ENCODE data around the gene NDNF.

The NDNF gene

DNA sequence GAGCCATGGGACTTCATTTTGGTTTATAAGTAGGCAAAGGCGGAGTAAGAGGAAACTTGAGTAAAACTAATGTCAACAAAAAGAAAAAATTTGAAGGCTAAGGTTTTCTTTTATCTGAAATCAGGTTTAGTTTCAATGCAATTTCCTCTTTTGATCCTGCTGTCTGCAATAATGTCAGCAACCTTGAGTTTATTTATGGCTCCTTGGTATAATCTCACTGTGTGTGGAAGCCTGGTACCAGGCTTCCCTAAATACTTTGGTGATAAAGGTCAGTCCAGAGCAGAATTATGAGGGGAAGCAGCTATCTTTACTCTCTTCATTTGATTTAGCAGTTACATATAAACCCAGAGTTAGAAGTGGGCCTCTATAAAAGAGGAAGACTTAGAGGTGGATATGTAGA is 57.8 kb downstream of the NDNF start:
- no peak for ATAC-seq
- TF ChIP-seq ZNF8 (CRISPR knock-in tag; IDR thresholded peaks at IDR 0.05), result no peak

DNA sequence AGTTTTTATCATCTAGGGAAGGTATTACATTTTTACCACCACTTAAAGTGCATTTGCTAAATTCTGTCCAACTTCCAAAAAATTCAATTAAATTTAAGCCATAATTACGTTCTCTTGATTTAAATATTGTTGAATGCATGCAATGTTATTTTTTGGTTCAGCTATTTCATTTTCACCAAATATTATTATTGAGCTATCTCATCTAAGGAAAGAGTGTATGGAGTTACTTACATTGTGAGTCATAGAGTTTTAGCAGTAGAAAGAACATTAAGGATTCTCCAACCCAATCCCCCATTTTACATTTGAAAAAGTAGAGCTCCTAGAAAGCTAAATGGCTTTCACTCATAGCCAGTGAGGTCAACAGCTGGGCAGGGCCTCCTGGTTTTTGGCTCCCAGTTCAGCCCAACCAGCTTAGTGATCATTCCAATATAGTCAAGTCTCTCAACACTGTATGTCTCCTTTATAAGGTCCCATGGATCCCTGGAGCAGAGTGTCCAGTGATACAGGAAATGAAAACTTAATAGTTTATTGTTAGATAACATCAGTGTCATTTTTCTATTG is 60.5 kb downstream of the NDNF start:
- no peak for ATAC-seq
- TF ChIP-seq TCF4 (CRISPR knock-in tag; IDR thresholded peaks at IDR 0.05; ENCODE audit: borderline replicate concordance), result no peak
- TF ChIP-seq, protein P1, sequence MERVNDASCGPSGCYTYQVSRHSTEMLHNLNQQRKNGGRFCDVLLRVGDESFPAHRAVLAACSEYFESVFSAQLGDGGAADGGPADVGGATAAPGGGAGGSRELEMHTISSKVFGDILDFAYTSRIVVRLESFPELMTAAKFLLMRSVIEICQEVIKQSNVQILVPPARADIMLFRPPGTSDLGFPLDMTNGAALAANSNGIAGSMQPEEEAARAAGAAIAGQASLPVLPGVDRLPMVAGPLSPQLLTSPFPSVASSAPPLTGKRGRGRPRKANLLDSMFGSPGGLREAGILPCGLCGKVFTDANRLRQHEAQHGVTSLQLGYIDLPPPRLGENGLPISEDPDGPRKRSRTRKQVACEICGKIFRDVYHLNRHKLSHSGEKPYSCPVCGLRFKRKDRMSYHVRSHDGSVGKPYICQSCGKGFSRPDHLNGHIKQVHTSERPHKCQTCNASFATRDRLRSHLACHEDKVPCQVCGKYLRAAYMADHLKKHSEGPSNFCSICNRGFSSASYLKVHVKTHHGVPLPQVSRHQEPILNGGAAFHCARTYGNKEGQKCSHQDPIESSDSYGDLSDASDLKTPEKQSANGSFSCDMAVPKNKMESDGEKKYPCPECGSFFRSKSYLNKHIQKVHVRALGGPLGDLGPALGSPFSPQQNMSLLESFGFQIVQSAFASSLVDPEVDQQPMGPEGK (CRISPR knock-in tag; IDR thresholded peaks at IDR 0.05; ENCODE audit: borderline replicate concordance), result no peak
- no peak for TF ChIP-seq ARNTL (CRISPR knock-in tag; IDR thresholded peaks at IDR 0.05; ENCODE audit: borderline replicate concordance, low read depth)
- no peak for TF ChIP-seq ISL1 (CRISPR knock-in tag; IDR thresholded peaks at IDR 0.05)
- no peak for TF ChIP-seq SNAI2 (CRISPR knock-in tag; IDR thresholded peaks at IDR 0.05)
- TF ChIP-seq ZNF565 (CRISPR knock-in tag; conservative IDR thresholded peaks at IDR 0.05; ENCODE audit: low read depth), result no peak
- TF ChIP-seq ZNF70 (CRISPR knock-in tag; IDR thresholded peaks at IDR 0.05), result no peak
- TF ChIP-seq, protein P2, sequence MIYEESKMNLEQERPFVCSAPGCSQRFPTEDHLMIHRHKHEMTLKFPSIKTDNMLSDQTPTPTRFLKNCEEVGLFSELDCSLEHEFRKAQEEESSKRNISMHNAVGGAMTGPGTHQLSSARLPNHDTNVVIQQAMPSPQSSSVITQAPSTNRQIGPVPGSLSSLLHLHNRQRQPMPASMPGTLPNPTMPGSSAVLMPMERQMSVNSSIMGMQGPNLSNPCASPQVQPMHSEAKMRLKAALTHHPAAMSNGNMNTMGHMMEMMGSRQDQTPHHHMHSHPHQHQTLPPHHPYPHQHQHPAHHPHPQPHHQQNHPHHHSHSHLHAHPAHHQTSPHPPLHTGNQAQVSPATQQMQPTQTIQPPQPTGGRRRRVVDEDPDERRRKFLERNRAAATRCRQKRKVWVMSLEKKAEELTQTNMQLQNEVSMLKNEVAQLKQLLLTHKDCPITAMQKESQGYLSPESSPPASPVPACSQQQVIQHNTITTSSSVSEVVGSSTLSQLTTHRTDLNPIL (CRISPR knock-in tag; IDR thresholded peaks at IDR 0.05; ENCODE audit: low read depth), result no peak
- no peak for TF ChIP-seq CSDC2 (CRISPR knock-in tag; IDR thresholded peaks at IDR 0.05)
- no peak for TF ChIP-seq PPARA (CRISPR knock-in tag; IDR thresholded peaks at IDR 0.05; ENCODE audit: borderline replicate concordance)
- TF ChIP-seq BACH2 (CRISPR knock-in tag; IDR thresholded peaks at IDR 0.05; ENCODE audit: borderline replicate concordance), result no peak
- TF ChIP-seq, protein P3, sequence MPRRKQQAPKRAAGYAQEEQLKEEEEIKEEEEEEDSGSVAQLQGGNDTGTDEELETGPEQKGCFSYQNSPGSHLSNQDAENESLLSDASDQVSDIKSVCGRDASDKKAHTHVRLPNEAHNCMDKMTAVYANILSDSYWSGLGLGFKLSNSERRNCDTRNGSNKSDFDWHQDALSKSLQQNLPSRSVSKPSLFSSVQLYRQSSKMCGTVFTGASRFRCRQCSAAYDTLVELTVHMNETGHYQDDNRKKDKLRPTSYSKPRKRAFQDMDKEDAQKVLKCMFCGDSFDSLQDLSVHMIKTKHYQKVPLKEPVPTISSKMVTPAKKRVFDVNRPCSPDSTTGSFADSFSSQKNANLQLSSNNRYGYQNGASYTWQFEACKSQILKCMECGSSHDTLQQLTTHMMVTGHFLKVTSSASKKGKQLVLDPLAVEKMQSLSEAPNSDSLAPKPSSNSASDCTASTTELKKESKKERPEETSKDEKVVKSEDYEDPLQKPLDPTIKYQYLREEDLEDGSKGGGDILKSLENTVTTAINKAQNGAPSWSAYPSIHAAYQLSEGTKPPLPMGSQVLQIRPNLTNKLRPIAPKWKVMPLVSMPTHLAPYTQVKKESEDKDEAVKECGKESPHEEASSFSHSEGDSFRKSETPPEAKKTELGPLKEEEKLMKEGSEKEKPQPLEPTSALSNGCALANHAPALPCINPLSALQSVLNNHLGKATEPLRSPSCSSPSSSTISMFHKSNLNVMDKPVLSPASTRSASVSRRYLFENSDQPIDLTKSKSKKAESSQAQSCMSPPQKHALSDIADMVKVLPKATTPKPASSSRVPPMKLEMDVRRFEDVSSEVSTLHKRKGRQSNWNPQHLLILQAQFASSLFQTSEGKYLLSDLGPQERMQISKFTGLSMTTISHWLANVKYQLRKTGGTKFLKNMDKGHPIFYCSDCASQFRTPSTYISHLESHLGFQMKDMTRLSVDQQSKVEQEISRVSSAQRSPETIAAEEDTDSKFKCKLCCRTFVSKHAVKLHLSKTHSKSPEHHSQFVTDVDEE (CRISPR knock-in tag; IDR thresholded peaks at IDR 0.05), result no peak
- TF ChIP-seq ZFP30 (CRISPR knock-in tag; IDR thresholded peaks at IDR 0.05), result no peak
- TF ChIP-seq ZFP3 (CRISPR knock-in tag; IDR thresholded peaks at IDR 0.05), result no peak
- TF ChIP-seq ESRRG (CRISPR knock-in tag; IDR thresholded peaks at IDR 0.05), result no peak

DNA sequence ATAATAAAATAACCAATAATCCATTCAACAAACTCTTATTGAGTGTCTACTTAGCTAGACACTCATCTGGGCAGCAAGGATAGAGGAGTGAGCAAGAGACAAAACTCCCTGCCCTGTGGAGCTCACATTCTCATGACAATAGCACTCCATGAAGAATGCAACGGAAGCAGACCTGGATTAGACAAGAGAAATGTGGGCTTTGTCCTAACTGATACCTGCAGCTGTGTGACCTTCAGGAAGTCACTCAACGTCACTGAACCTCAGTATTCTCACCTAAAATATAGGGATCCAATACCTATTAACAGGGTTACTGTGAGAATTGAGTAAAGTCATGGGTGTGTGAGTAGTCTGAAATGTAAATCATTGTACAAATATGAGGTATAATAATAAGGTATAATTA is 61.2 kb downstream of the NDNF start:
- ATAC-seq, result no peak
- no peak for TF ChIP-seq CSDC2 (CRISPR knock-in tag; IDR thresholded peaks at IDR 0.05)
- TF ChIP-seq OSR1 (CRISPR knock-in tag; IDR thresholded peaks at IDR 0.05), result no peak
- TF ChIP-seq BACH2 (CRISPR knock-in tag; IDR thresholded peaks at IDR 0.05; ENCODE audit: borderline replicate concordance), result no peak

DNA sequence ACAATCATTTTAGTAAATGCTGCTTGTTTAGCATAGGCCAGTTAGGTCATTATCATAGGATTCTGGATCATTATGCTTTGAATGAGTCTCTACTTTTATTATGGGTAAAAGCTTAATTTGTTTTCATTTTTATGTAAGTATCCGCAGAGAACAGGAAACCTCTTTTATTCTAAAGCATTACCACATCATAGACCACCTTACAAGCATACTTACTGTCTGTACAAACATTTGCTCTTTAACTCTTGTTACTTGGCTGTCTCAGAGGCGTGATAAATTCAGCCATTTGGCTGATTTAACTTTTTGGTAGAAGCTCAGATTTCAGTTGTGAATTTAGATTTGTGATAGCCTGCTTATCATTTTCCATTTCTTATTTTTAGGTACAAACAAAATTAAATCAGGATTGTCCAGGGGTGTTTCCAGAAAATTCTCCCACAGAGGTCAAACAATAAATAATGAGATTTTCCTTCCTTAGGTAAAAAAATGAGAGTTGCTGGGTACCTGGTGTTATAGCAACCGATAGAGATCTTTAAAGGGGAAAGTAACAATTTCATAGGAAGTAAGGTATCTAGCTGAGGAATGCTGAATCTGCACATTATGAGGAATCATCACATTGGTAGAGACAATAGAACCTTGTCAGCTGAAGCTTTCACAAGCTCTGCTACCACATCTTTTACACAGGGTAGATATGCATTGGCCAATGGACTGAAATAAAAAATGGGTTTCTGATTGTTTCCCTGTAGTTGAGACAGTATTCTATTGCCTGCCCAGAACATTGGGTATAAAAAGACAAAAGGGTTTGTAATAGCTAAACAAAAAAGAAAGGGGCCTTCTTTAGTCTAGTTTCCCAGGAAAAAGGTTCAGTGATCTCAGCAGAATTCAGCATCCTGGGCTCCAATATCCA is 62.5 kb downstream of the NDNF start:
- ATAC-seq, result no peak
- TF ChIP-seq, protein P1 (CRISPR knock-in tag; IDR thresholded peaks at IDR 0.05; ENCODE audit: borderline replicate concordance), result no peak
- TF ChIP-seq, protein P3 (CRISPR knock-in tag; IDR thresholded peaks at IDR 0.05), result no peak
- no peak for TF ChIP-seq ZNF8 (CRISPR knock-in tag; IDR thresholded peaks at IDR 0.05)

Data from SK-N-SH treated with all-trans-retinoic acid at 6 μM for 48 hours (cell line).